ENCODE results near the gene C19orf25. TPM values are rescaled to one million over a fixed set of nuclear protein-coding genes. Genes with fewer than 3 reads are reported as not detected.

Gene C19orf25
- total and polyA plus RNA-seq, 2 of the 13 experiments (the other 11 are each of a cell fraction or from before 2014, with no cell fraction given): 14.2 to 32.4 TPM

GRCh38 chr19:1471010-1471514 lies 8.0 kb downstream of the C19orf25 start (continued):
- no peak for TF ChIP-seq ARID5B (CRISPR knock-in tag; IDR thresholded peaks at IDR 0.05)
- TF ChIP-seq TRIM22 (IDR thresholded peaks at IDR 0.05): no peak
- TF ChIP-seq BRCA1 (CRISPR knock-in tag; IDR thresholded peaks at IDR 0.05): no peak
- TF ChIP-seq SMYD3 (CRISPR knock-in tag; IDR thresholded peaks at IDR 0.05): no peak
- TF ChIP-seq ZNF441 (CRISPR knock-in tag; IDR thresholded peaks at IDR 0.05; ENCODE audit: borderline replicate concordance): no peak
- TF ChIP-seq ZNF263 (CRISPR knock-in tag; IDR thresholded peaks at IDR 0.05): no peak
- no peak for TF ChIP-seq ZKSCAN8 (CRISPR knock-in tag; IDR thresholded peaks at IDR 0.05; ENCODE audit: borderline replicate concordance)
- TF ChIP-seq FOXA1 (IDR thresholded peaks at IDR 0.05): no peak
- TF ChIP-seq FOXA1 (CRISPR knock-in tag; IDR thresholded peaks at IDR 0.05): no peak
- TF ChIP-seq POLR2G (IDR thresholded peaks at IDR 0.05; ENCODE audit: low read depth, low read length): peak; percentile 25; the same call in 1 of the 2 replicates
- no peak for TF ChIP-seq NAIF1 (CRISPR knock-in tag; IDR thresholded peaks at IDR 0.05; ENCODE audit: borderline replicate concordance)
- TF ChIP-seq RAD51 (IDR thresholded peaks at IDR 0.05; ENCODE audit: borderline replicate concordance): no peak
- TF ChIP-seq RBFOX2 (IDR thresholded peaks at IDR 0.05; ENCODE audit: low read depth, low read length): no peak
- TF ChIP-seq ZNF660 (CRISPR knock-in tag; IDR thresholded peaks at IDR 0.05; ENCODE audit: borderline replicate concordance, low read depth): no peak
- 0 out of 2 replicates have a peak, but pooled peaks have one; percentile 5 for TF ChIP-seq FOXK1 (CRISPR knock-in tag; IDR thresholded peaks at IDR 0.05; ENCODE audit: borderline replicate concordance, low read depth)
- TF ChIP-seq YEATS2 (CRISPR knock-in tag; IDR thresholded peaks at IDR 0.05; ENCODE audit: borderline replicate concordance): 0 out of 2 replicates have a peak, but pooled peaks have one; percentile 36
- TF ChIP-seq RCOR2 (CRISPR knock-in tag; IDR thresholded peaks at IDR 0.05): no peak
- TF ChIP-seq GPN1 (CRISPR knock-in tag; IDR thresholded peaks at IDR 0.05; ENCODE audit: borderline replicate concordance): no peak
- TF ChIP-seq THYN1 (CRISPR knock-in tag; IDR thresholded peaks at IDR 0.05; ENCODE audit: borderline replicate concordance, low read depth): no peak
- TF ChIP-seq STAT5B (CRISPR knock-in tag; IDR thresholded peaks at IDR 0.05): no peak
- no peak for TF ChIP-seq SNRNP70 (IDR thresholded peaks at IDR 0.05; ENCODE audit: low read depth, low read length)
- TF ChIP-seq SALL1 (CRISPR knock-in tag; IDR thresholded peaks at IDR 0.05): no peak; the same call in 1 of the 2 replicates
- TF ChIP-seq ZFP41 (CRISPR knock-in tag; IDR thresholded peaks at IDR 0.05; ENCODE audit: borderline replicate concordance): no peak
- 0 out of 2 replicates have a peak, but pooled peaks have one; percentile 34 for TF ChIP-seq MEIS2 (CRISPR knock-in tag; IDR thresholded peaks at IDR 0.05)
- TF ChIP-seq ZBTB3 (CRISPR knock-in tag; IDR thresholded peaks at IDR 0.05; ENCODE audit: borderline replicate concordance, low read depth): no peak
- no peak for TF ChIP-seq GMEB2 (CRISPR knock-in tag; IDR thresholded peaks at IDR 0.05; ENCODE audit: low read depth)
